ENCODE measurements around the gene FBXO30. TPM values are rescaled to one million over a fixed set of nuclear protein-coding genes. Genes with fewer than 3 reads are reported as not detected.

Gene FBXO30
- total and polyA plus RNA-seq, 9 of the 15 experiments (the other 6 are each of a cell fraction or from before 2014, with no cell fraction given) = 3.6 to 12.8 (median 7.1) TPM

DNA sequence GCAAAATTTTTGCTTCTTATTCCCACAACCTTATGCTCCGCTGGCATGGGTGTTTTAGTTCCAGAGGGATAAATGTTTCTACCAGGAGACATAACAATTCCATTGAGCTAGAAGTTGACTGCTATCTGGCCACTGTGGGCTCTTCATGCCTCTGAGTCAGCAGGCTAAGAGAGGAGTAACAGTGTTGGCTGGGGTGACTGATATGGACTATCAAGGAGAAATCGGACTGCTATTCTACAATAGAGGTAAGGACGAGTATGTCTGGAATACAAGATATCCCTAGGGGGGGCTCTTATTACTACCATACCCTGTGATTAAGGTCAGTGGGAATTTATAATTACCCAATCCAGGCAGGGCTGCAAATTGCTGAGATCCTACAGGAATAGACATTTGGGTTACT is 26.9 kb downstream of the FBXO30 start (continued):
- TF ChIP-seq, protein P1, sequence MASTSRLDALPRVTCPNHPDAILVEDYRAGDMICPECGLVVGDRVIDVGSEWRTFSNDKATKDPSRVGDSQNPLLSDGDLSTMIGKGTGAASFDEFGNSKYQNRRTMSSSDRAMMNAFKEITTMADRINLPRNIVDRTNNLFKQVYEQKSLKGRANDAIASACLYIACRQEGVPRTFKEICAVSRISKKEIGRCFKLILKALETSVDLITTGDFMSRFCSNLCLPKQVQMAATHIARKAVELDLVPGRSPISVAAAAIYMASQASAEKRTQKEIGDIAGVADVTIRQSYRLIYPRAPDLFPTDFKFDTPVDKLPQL (IDR thresholded peaks at IDR 0.05; ENCODE audit: extremely low read depth, insufficient read length) = no peak
- TF ChIP-seq NR2C2 (CRISPR knock-in tag; IDR thresholded peaks at IDR 0.05) = no peak
- TF ChIP-seq NR2C2 (tag; IDR thresholded peaks at IDR 0.05) = no peak
- TF ChIP-seq, protein P2, sequence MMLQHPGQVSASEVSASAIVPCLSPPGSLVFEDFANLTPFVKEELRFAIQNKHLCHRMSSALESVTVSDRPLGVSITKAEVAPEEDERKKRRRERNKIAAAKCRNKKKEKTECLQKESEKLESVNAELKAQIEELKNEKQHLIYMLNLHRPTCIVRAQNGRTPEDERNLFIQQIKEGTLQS (IDR thresholded peaks at IDR 0.05) = peak; percentile 56; the same call in 1 of the 2 replicates
- TF ChIP-seq, protein P2 (CRISPR knock-in tag; conservative IDR thresholded peaks at IDR 0.05) = no peak
- TF ChIP-seq, protein P3, sequence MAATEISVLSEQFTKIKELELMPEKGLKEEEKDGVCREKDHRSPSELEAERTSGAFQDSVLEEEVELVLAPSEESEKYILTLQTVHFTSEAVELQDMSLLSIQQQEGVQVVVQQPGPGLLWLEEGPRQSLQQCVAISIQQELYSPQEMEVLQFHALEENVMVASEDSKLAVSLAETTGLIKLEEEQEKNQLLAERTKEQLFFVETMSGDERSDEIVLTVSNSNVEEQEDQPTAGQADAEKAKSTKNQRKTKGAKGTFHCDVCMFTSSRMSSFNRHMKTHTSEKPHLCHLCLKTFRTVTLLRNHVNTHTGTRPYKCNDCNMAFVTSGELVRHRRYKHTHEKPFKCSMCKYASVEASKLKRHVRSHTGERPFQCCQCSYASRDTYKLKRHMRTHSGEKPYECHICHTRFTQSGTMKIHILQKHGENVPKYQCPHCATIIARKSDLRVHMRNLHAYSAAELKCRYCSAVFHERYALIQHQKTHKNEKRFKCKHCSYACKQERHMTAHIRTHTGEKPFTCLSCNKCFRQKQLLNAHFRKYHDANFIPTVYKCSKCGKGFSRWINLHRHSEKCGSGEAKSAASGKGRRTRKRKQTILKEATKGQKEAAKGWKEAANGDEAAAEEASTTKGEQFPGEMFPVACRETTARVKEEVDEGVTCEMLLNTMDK (IDR thresholded peaks at IDR 0.05; ENCODE audit: borderline replicate concordance, insufficient read depth, low read depth, low read length, poor library complexity, severe bottlenecking) = no peak
- TF ChIP-seq, protein P4, sequence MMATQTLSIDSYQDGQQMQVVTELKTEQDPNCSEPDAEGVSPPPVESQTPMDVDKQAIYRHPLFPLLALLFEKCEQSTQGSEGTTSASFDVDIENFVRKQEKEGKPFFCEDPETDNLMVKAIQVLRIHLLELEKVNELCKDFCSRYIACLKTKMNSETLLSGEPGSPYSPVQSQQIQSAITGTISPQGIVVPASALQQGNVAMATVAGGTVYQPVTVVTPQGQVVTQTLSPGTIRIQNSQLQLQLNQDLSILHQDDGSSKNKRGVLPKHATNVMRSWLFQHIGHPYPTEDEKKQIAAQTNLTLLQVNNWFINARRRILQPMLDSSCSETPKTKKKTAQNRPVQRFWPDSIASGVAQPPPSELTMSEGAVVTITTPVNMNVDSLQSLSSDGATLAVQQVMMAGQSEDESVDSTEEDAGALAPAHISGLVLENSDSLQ (IDR thresholded peaks at IDR 0.05) = no peak
- no peak for TF ChIP-seq ZNF444 (CRISPR knock-in tag; IDR thresholded peaks at IDR 0.05)
- TF ChIP-seq NONO (IDR thresholded peaks at IDR 0.05; ENCODE audit: low read depth in 2 of 2, low read length in 1 of 2) = 0 out of 4 replicates have a peak, but pooled peaks of 1 of the 2 experiments have one; percentile 12
- no peak for TF ChIP-seq GTF2E2 (tag; IDR thresholded peaks at IDR 0.05)
- TF ChIP-seq HLTF (IDR thresholded peaks at IDR 0.05) = no peak
- no peak for TF ChIP-seq IFI16 (CRISPR knock-in tag; IDR thresholded peaks at IDR 0.05)
- TF ChIP-seq, protein P5, sequence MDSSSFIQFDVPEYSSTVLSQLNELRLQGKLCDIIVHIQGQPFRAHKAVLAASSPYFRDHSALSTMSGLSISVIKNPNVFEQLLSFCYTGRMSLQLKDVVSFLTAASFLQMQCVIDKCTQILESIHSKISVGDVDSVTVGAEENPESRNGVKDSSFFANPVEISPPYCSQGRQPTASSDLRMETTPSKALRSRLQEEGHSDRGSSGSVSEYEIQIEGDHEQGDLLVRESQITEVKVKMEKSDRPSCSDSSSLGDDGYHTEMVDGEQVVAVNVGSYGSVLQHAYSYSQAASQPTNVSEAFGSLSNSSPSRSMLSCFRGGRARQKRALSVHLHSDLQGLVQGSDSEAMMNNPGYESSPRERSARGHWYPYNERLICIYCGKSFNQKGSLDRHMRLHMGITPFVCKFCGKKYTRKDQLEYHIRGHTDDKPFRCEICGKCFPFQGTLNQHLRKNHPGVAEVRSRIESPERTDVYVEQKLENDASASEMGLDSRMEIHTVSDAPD (CRISPR knock-in tag; IDR thresholded peaks at IDR 0.05) = no peak
- no peak for TF ChIP-seq SMAD2 (IDR thresholded peaks at IDR 0.05; ENCODE audit: low read depth, low read length)
- no peak for TF ChIP-seq SAP30 (IDR thresholded peaks at IDR 0.05; ENCODE audit: borderline replicate concordance, insufficient read depth, low read depth, low read length, poor library complexity, severe bottlenecking)
- TF ChIP-seq, protein P6, sequence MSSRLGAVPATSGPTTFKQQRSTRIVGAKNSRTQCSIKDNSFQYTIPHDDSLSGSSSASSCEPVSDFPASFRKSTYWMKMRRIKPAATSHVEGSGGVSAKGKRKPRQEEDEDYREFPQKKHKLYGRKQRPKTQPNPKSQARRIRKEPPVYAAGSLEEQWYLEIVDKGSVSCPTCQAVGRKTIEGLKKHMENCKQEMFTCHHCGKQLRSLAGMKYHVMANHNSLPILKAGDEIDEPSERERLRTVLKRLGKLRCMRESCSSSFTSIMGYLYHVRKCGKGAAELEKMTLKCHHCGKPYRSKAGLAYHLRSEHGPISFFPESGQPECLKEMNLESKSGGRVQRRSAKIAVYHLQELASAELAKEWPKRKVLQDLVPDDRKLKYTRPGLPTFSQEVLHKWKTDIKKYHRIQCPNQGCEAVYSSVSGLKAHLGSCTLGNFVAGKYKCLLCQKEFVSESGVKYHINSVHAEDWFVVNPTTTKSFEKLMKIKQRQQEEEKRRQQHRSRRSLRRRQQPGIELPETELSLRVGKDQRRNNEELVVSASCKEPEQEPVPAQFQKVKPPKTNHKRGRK (tag; IDR thresholded peaks at IDR 0.05) = no peak
- no peak for TF ChIP-seq KLF1 (tag; IDR thresholded peaks at IDR 0.05)

Data from K562 (cell line).